IPS-15b (cell line): ENCODE results near the gene TAF4B.
"Not testable (repeated sequence)": the region's sequence is repeated elsewhere in the genome, so short reads cannot be mapped to it uniquely, and the experiment has no call there.

Source experiments
- H3K27me3 ChIP-seq: one replicate; pipeline ENCODE4 v1.6.1; 2013; ENCODE audit warnings: low read length; ENCODE audit not compliant: control insufficient read depth, insufficient read depth
- H3K36me3 ChIP-seq: one replicate; pipeline ENCODE4 v1.6.1; 2013; ENCODE audit warnings: low read length; ENCODE audit not compliant: control insufficient read depth, insufficient read depth
- H3K4me1 ChIP-seq: one replicate; pipeline ENCODE4 v1.6.1; 2013; ENCODE audit warnings: mild to moderate bottlenecking, low read length; ENCODE audit not compliant: control insufficient read depth, insufficient read depth
- H3K4me3 ChIP-seq: one replicate; pipeline ENCODE4 v1.5.1; 2013; ENCODE audit warnings: low read depth, low read length
- H3K9ac ChIP-seq: one replicate; pipeline ENCODE4 v1.6.1; 2013; ENCODE audit warnings: low read depth, mild to moderate bottlenecking, low read length
- H3K9me3 ChIP-seq: one replicate; pipeline ENCODE4 v1.6.1; 2013; ENCODE audit warnings: mild to moderate bottlenecking, low read length; ENCODE audit not compliant: control insufficient read depth, insufficient read depth

The TAF4B gene

DNA sequence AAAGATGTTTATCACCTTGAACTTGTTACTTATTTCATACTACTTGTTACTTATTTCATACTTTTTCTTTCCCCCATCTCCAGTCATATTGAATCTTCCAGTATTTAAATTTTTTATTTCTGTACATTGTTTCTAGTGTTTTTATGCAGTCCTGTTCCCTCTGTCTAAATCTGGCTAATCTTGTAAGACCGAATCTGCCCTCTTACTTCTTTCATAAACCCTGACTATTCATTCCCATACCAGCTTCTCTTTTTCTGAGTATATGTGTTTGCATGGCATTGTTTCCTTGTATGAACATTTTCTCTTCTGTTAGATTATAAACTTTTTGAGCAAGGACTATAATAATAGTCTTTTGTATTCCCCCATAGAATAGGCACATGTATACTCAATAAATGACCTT is 131.7 kb downstream of the TAF4B start:
- H3K4me1 ChIP-seq = no peaks in the 10 kb centered on the region
- no peaks in the 10 kb centered on the region for H3K36me3 ChIP-seq
- no peak overlapping the region for H3K4me3 ChIP-seq
- no peaks in the 10 kb centered on the region for H3K27me3 ChIP-seq
- no peaks in the 10 kb centered on the region for H3K9me3 ChIP-seq
- H3K9ac ChIP-seq = no peak overlapping the region

DNA sequence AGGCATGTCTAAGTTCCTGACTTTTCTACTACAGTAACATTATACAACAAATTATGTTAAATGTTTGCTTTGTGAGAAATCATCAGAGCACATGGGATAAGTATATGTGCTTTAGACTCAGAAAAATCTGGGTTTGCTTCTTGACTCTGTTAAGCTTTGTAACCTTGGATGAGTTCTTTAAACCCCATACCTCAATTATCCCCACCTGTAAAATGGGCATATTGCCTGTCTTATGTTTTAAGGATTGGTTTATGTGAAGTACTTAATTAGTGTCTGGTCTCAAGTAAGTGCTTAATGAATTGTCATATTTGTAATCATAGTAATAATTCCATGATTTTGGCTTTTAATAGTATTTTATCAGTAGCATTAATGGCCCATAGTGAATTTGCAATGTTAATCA is 135.8 kb downstream of the TAF4B start:
- Histone ChIP-seq H3K9me3 (no peaks in the 10 kb centered on the region), H3K9ac (no peak overlapping the region), H3K4me3 (no peak overlapping the region), H3K27me3 (no peaks in the 10 kb centered on the region), H3K4me1 (no peaks in the 10 kb centered on the region), H3K36me3 (no peaks in the 10 kb centered on the region)

DNA sequence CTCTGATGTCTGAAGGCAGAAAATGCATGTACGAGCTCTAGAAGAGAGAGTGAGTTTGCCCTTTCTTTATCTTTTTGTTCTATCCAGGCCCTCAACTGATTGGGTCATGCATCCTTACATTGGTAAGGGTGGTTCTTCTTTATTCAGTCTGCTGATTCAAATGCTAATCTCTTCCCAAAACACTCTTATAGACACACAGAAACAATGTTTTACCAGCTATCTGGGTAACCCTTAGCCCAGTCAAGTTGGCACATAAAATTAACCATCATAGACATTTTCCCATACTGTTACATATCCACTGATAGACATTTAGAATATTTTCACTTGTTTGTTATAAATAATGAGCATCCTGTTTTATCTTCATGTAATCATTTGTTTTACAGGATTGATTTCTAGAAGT is 141.2 kb downstream of the TAF4B start:
- Histone ChIP-seq H3K9me3 (no peaks in the 10 kb centered on the region), H3K4me1 (no peaks in the 10 kb centered on the region), H3K4me3 (no peak overlapping the region), H3K9ac (no peak overlapping the region), H3K36me3 (no peaks in the 10 kb centered on the region), H3K27me3 (no peaks in the 10 kb centered on the region)

DNA sequence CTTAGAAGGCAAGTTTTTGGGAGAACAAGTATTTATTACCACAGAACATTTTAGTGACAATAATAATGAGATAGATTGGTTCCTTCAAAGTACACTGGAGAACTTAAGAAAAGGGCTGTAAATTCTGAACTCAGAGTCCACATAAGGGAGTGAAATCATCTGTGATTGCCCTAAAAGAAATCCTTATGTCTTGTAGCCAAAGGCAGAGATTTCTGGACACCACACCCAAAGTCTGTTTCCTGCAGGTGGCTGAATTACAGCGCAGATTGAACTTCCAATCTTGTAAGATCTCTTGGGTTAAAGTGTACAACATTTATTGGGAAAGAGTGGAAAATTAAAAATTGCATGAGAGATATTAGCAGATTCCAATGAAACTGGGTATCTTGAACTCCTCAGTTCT is 143.8 kb downstream of the TAF4B start:
- no peak overlapping the region for H3K4me3 ChIP-seq
- H3K27me3 ChIP-seq = no peaks in the 10 kb centered on the region
- no peaks in the 10 kb centered on the region for H3K9me3 ChIP-seq
- no peaks in the 10 kb centered on the region for H3K4me1 ChIP-seq
- no peaks in the 10 kb centered on the region for H3K36me3 ChIP-seq
- no peak overlapping the region for H3K9ac ChIP-seq

DNA sequence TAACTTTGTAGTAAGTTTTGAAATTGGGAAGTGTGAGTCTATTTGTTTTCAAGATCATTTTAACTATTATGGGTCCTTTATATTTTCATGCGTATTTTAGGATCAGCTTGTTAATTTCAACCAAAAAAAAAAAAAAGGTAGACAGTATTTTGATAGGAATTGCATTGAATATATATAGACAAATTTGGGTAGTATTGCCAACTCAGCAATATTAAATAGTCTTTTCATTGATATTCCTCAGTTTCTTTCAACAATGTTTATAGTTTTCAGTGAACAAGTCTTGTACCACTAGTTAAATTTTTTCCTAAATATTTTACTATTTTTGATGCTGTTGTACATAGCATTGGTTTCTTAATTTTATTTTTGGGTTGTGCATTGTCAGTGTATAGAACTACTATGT is 149.9 kb downstream of the TAF4B start:
- no peaks in the 10 kb centered on the region for H3K36me3 ChIP-seq
- H3K27me3 ChIP-seq = no peaks in the 10 kb centered on the region
- no peak overlapping the region for H3K4me3 ChIP-seq
- no peaks in the 10 kb centered on the region for H3K9me3 ChIP-seq
- H3K9ac ChIP-seq = no peak overlapping the region
- no peaks in the 10 kb centered on the region for H3K4me1 ChIP-seq

DNA sequence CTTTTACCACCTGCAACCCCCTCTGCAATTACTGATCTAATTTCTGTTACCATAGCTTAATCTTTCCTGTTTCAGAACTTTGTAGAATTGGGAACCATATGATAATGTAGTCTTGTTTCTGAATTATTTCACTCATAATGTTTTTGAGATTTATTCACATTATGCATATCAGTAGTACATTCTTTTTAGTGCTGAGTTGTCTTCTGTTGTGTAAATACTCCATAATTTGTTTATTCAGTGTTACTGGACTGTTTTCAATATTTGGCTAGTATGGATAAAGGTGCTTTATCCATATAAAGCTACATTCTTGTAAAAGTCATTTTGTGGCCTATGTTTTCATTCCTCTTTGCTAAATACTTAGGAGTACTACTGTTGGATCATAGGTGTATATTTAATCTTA is 152.5 kb downstream of the TAF4B start:
- no peaks in the 10 kb centered on the region for H3K36me3 ChIP-seq
- H3K4me1 ChIP-seq = no peaks in the 10 kb centered on the region
- H3K27me3 ChIP-seq = no peaks in the 10 kb centered on the region
- no peak overlapping the region for H3K4me3 ChIP-seq
- no peak overlapping the region for H3K9ac ChIP-seq
- no peaks in the 10 kb centered on the region for H3K9me3 ChIP-seq

DNA sequence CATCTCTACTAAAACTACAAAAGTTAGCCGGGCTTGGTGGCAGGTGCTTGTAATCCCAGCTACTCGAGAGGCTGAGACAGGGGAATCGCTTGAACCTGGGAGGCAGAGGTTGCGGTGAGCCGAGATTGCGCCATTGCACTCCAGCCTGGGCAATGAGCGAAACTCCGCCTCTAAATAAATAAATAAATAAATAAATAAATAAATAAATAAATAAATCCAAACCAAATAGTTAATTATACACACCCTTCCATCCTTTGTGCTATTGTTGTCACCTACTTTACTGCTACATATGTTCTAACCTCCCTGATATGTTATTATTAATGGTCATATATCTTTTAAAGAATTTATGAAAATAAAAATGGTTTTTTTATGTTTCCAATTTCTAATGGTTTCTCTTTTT is 155.3 kb downstream of the TAF4B start:
- not testable (repeated sequence) for H3K9ac ChIP-seq, H3K9me3 ChIP-seq, H3K27me3 ChIP-seq, H3K4me1 ChIP-seq, H3K4me3 ChIP-seq, H3K36me3 ChIP-seq

DNA sequence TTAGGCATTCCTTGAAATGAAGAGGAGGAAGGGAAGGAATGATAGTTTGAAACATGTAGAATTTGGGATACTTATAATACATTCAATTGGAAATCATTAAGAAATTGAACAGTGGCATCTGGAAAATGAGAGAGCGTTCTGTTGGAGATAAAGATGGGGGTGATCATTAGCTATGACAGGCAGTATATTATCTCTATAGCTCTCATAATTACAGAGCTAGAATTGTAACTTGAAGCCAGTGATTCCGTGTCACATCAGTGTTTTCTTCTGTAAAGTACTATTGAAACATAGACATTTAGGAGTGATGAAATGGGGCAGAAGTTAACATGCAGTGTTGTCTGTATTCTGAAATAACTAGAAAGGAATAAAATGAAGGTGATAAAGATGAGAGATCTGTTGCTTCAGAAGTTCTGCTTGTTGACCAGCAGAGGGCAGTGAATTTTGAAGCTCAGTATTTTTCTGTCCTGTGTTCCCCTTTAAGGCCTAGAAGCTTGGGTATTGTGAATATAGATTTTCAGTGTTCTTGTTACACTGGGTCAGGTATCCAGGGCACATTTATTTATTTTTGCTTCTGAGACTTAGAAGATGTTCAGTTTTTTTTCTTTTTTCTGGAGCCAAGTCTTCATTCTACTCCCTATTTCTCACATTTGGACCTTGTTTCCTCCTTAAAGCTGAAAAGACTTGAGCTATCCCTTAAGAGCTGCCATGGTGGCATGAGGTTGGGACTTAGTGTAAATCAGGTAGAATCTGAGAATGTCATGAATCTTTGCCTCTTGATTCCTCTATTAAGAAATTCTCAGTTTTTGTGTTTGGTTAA is 157.4 kb downstream of the TAF4B start:
- no peaks in the 10 kb centered on the region for H3K36me3 ChIP-seq

DNA sequence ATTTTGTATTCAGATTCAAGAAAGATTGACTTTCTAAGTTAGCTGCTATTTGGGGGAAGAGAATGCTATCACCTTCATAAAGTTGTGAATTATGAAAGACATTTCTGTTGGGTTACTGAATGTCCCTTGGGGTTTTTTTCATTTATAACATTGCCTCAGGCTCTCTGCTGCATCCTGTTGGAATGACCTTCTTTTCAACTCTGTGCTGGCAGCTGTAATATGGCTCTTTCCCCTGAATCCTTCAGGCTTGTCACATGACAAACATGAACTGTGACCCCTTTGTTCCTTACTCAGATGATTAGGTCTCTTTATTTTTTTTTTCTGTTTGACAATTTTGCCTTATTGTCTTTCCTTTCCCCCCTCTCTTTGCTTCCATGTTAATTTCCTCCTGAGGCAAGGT is 159.8 kb downstream of the TAF4B start:
- Histone ChIP-seq H3K36me3 (no peaks in the 10 kb centered on the region), H3K9me3 (no peaks in the 10 kb centered on the region)

More for the DNA sequence above, 157.4 kb downstream of the TAF4B start:
- H3K9me3 ChIP-seq = no peaks in the 10 kb centered on the region
- no peak overlapping the region for H3K9ac ChIP-seq
- no peak overlapping the region for H3K4me3 ChIP-seq
- H3K27me3 ChIP-seq = no peaks in the 10 kb centered on the region
- peaks cover 8% of the 10 kb centered on the region for H3K4me1 ChIP-seq

DNA sequence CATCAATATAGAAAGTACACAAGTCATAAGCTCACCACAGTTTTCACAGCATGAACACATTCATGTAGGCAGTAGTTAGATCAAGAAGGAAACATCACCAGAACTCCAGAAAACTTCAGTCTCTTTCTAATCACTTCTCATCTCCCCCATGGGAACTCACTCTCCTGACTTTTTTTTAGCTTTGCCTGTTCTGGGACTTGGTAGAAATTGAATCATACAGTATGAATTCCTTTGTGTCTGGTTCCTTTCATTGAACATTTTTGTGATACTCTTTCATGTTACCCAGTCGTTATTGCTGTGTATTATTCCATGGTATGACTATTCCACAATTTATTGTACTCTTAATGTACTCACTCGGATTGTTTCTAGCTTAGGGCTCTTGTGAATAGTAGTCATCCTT is 160.2 kb downstream of the TAF4B start:
- H3K9me3 ChIP-seq = no peaks in the 10 kb centered on the region
- peaks cover 8% of the 10 kb centered on the region for H3K4me1 ChIP-seq
- no peak overlapping the region for H3K4me3 ChIP-seq
- no peaks in the 10 kb centered on the region for H3K36me3 ChIP-seq
- H3K27me3 ChIP-seq = no peaks in the 10 kb centered on the region
- no peak overlapping the region for H3K9ac ChIP-seq

More for the DNA sequence above, 159.8 kb downstream of the TAF4B start:
- Histone ChIP-seq H3K27me3 (no peaks in the 10 kb centered on the region), H3K4me1 (peaks cover 8% of the 10 kb centered on the region), H3K9ac (no peak overlapping the region), H3K4me3 (no peak overlapping the region)

DNA sequence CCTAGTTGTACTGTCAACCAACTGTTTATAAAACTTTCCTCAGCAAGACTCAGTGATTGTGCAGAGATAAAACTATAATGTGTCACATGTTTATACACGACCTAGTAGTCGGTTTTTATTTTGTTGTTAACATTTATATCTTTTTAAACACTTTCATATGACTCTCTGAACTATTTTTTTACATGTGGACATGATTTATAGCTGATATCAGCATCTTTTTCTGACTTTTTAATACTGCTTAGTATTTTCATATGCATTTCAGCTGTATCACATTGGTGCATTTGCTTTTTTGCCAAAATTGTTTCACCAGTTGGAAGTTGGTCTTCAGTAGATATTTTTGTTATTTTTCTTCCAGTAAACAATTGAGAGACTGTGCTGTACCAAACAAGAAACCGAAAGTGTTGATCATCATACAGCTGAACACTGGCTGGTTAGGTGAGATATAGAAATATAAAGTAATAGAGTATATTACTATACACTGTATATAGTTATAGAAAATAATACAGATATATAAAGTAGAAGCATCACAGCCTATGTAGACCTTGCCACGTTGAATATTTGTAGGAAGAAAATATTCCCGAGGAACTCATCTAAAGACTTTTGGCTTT is 167.9 kb downstream of the TAF4B start:
- Histone ChIP-seq H3K36me3 (no peaks in the 10 kb centered on the region), H3K27me3 (no peaks in the 10 kb centered on the region), H3K4me1 (no peaks in the 10 kb centered on the region), H3K9me3 (no peaks in the 10 kb centered on the region), H3K4me3 (no peak overlapping the region), H3K9ac (no peak overlapping the region)

DNA sequence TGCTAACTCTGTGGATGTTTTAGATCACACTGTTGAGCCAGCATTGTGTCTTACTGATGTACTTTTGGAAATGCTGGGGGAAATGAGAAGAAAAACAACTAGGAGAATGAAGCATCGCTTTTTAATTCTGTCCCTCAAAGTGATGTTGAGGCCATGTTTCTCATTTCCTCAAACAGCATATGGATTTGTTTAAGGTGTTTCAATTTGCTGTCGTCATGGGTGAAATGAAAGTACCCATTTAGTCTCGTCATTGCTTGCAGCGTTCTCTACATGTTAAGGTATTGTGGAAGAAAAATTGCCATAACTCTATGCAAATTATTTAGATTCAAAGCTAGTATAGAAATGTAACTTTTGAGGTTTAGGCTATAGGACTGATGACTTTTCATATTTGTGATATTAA is 170.8 kb downstream of the TAF4B start:
- Histone ChIP-seq H3K9ac (no peak overlapping the region), H3K36me3 (no peaks in the 10 kb centered on the region), H3K4me1 (no peaks in the 10 kb centered on the region), H3K9me3 (no peaks in the 10 kb centered on the region), H3K27me3 (no peaks in the 10 kb centered on the region), H3K4me3 (no peak overlapping the region)
